WTC11 (cell line): ENCODE results near the gene GSTM2.

Experiments used
- ELF4 ChIP-seq: sonication (generic); formaldehyde crosslinking; IDR thresholded peaks from 2 replicates; pipeline ENCODE4 v1.8.1; 2022; ENCODE audit warnings: low read depth, mild to moderate bottlenecking, moderate library complexity, missing genetic modification reagents
- MAX ChIP-seq: sonication (generic); formaldehyde crosslinking; IDR thresholded peaks from 2 replicates; pipeline ENCODE4 v1.8.0; 2022; ENCODE audit warnings: mild to moderate bottlenecking, missing genetic modification reagents
- RORB ChIP-seq: fragments of 250-450 bp; sonication (Bioruptor Pico); IDR thresholded peaks from 2 replicates; pipeline ENCODE4 v1.9.0; 2021; ENCODE audit warnings: mild to moderate bottlenecking
- TCF7 ChIP-seq: sonication (generic); formaldehyde crosslinking; IDR thresholded peaks from 2 replicates; pipeline ENCODE4 v1.8.0; 2022; ENCODE audit warnings: mild to moderate bottlenecking, low read depth, missing genetic modification reagents, moderate library complexity
- USF2 ChIP-seq: sonication (generic); formaldehyde crosslinking; IDR thresholded peaks from 2 replicates; pipeline ENCODE4 v1.8.1; 2023; ENCODE audit warnings: mild to moderate bottlenecking, missing genetic modification reagents, moderate library complexity

DNA sequence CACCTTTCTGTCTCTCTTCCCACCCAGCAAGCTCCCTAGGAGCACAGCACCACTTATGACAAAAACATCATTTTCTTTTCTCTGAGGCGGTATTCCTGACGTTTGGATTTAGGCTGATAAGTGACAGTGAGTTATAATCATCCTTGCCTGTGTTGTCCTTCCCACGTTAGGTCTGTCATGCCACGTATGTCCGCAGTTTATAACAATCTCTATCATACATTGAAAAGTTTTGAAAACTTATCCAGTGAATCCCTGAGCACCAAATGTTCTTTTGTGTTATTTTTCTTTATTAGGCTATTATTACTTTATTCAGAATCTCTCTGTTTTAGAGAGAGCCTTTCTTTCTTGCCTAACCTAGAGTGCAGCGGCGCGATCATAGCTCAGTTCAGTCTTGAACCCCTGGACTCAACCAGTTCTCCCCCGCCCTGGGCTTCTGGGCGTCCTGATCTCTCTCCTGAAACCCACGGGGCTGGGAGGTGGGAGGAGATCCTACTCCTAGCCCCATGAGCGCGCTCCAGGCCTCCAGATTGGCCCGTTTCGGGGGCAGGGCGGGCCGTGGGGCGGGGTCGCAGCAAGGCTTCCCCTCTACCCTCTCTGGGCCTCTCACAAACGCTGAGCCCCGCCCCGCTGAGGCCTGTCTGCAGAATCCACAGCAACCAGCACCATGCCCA lies at the start of gene GSTM2:
- TF ChIP-seq RORB: no peak
- no peak for TF ChIP-seq USF2
- TF ChIP-seq MAX (CRISPR knock-in tag): no peak
- TF ChIP-seq ELF4: no peak
- TF ChIP-seq TCF7: no peak
